CD8-positive, alpha-beta memory T cell (primary cell): ENCODE results near the gene POLK. TPM values are rescaled to one million over a fixed set of nuclear protein-coding genes. Genes with fewer than 3 reads are reported as not detected.
"Not testable (repeated sequence)": the region's sequence is repeated elsewhere in the genome, so short reads cannot be mapped to it uniquely, and the experiment has no call there.

Experiments used
- CTCF ChIA-PET: fragments of 350-600 bp; sonication (Branson Sonifier 250); formaldehyde crosslinking; loops from one replicate; lab custom pipeline; 2021; ENCODE audit warnings: antibody characterized with exemption; lab: Charles Lee
- POLR2A ChIA-PET: fragments of 350-600 bp; sonication (Branson Sonifier 250); formaldehyde crosslinking; loops from one replicate; lab custom pipeline; 2021; ENCODE audit warnings: antibody characterized with exemption; lab: Charles Lee
- DNase-seq, 5 donors: peaks; one replicate each; pipeline versions ENCODE4 v3.0.0 to v3.0.0-alpha.2; 2020 to 2022; ENCODE audit warnings: mixed read lengths in 1 of 5
- H3K27ac ChIP-seq: one replicate; pipeline ENCODE4 v1.7.0; 2013; ENCODE audit warnings: low read depth, mild to moderate bottlenecking, low read length, moderate library complexity
- H3K27me3 ChIP-seq: 2 replicates; pipeline ENCODE4 v1.7.0; 2013; ENCODE audit warnings: low read length, mild to moderate bottlenecking; ENCODE audit not compliant: insufficient read depth, poor library complexity, severe bottlenecking
- H3K36me3 ChIP-seq: 2 replicates; pipeline ENCODE4 v1.7.0; 2013; ENCODE audit warnings: mild to moderate bottlenecking, low read length, moderate library complexity; ENCODE audit not compliant: insufficient read depth
- H3K4me1 ChIP-seq: 2 replicates; pipeline ENCODE4 v1.7.0; 2013; ENCODE audit warnings: mild to moderate bottlenecking, low read length, moderate library complexity; ENCODE audit not compliant: insufficient read depth
- H3K4me3 ChIP-seq: 2 replicates; pipeline ENCODE4 v1.7.0; 2013; ENCODE audit warnings: mild to moderate bottlenecking, low read length
- H3K9me3 ChIP-seq: 2 replicates; pipeline ENCODE4 v1.7.0; 2013; ENCODE audit warnings: mild to moderate bottlenecking, low read length
- H3K27ac Mint-ChIP-seq, 8 donors: one replicate each; pipeline ENCODE4 v1.8.0; 2020 to 2021; ENCODE audit warnings: mixed read lengths in 8 of 8, mild to moderate bottlenecking in 6 of 8, inconsistent platforms in 3 of 8, moderate library complexity in 3 of 8
- H3K27me3 Mint-ChIP-seq, 2 donors: one replicate each; pipeline ENCODE4 v1.8.0; 2020 to 2021; ENCODE audit warnings: mixed read lengths in 2 of 2, mild to moderate bottlenecking in 1 of 2, moderate library complexity in 1 of 2
- H3K36me3 Mint-ChIP-seq, 3 donors: one replicate each; pipeline ENCODE4 v1.8.0; 2020 to 2021; ENCODE audit warnings: mixed read lengths in 3 of 3, inconsistent platforms in 1 of 3, mild to moderate bottlenecking in 1 of 3
- H3K4me1 Mint-ChIP-seq, 3 donors: one replicate each; pipeline ENCODE4 v1.8.0; 2020 to 2021; ENCODE audit warnings: mixed read lengths in 3 of 3, inconsistent platforms in 1 of 3, mild to moderate bottlenecking in 1 of 3
- H3K4me3 Mint-ChIP-seq, 7 donors: one replicate each; pipeline ENCODE4 v1.8.0; 2020 to 2021; ENCODE audit warnings: mixed read lengths in 7 of 7, mild to moderate bottlenecking in 6 of 7, moderate library complexity in 4 of 7, inconsistent platforms in 2 of 7
- H3K9me3 Mint-ChIP-seq, 5 donors: one replicate each; pipeline ENCODE4 v1.8.0; 2020 to 2022; ENCODE audit warnings: mixed read lengths in 5 of 5, mild to moderate bottlenecking in 3 of 5, moderate library complexity in 2 of 5, inconsistent platforms in 1 of 5
- polyA plus RNA-seq: library from polyadenylated mRNA; unstranded; fragments of 300-500 nt; fragmentation: Illumina TruSeq; gene quantifications from one replicate; pipeline ENCODE4 v1.2.3, GENCODE V29; 2021
- total RNA-seq, 2 experiments: library from RNA; stranded (reverse); gene quantifications; one replicate each; pipeline ENCODE4 v1.2.3, GENCODE V29; 2021

Gene POLK
- total and polyA plus RNA-seq, 3 experiments from 2014 or later = 19.4 to 36.9 (median 35.9) TPM

DNA sequence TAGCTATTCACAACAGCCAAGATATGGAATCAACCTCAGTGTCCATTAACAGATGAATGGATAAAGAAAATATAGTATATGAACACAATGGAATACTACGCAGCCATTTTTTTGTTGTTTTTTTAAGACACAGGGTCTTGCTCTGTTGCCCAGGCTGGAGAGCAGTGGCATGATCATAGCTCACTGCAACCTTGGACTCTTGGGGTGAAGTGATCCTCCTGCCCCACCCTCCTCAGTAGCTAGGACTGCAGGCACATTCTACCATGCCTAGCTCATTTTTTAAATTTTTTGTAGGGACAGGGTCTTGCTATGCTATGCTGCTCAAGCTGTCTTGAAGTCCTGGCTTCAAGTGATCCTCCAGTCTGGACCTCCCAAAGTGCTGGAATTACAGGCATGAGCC is 38.7 kb upstream of the POLK start:
- Histone ChIP-seq H3K4me3 (no peak overlapping the region), H3K36me3 (no peaks in the 10 kb centered on the region), H3K4me1 (no peaks in the 10 kb centered on the region), H3K27ac (no peak overlapping the region), H3K9me3 (peaks cover 7% of the 10 kb centered on the region), H3K27me3 (no peaks in the 10 kb centered on the region)
- H3K27ac Mint-ChIP-seq = peak overlapping the region in 1 of 8 donors; percentile 12
- no peak overlapping the region for H3K4me3 Mint-ChIP-seq
- H3K36me3 Mint-ChIP-seq = peaks cover 20 to 49% (median 41%) of the 10 kb centered on the region in 3 donors
- POLR2A ChIA-PET = no interaction called here
- H3K27me3 Mint-ChIP-seq = no peaks in the 10 kb centered on the region
- H3K4me1 Mint-ChIP-seq = peaks cover 17 to 58% (median 43%) of the 10 kb centered on the region in 3 donors
- DNase-seq = no peak
- peaks cover 21 to 33% (median 25%) of the 10 kb centered on the region in 5 donors for H3K9me3 Mint-ChIP-seq
- CTCF ChIA-PET = no interaction called here

DNA sequence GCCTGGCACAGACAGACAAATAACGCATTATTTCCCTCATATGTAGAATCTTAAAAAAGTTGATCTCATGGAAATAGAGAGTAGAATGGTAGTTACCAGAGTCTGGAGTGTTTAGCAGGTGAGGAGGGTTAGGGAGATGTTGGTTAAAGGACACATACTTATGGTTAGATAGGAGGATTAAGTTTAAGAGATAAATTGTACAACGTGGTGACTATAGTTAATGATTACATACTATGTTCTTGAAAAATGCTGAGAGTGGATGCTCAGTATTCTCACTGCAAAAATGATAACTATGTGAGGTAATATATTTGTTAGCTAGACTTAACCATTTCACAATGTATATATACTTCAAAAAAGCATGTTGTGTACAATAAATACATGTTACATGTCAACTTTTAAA is 38.2 kb upstream of the POLK start:
- ChIA-PET CTCF (no interaction called here), POLR2A (no interaction called here)
- H3K27ac ChIP-seq = no peak overlapping the region
- H3K4me3 ChIP-seq = no peak overlapping the region
- Mint-ChIP-seq H3K4me3 (no peak overlapping the region), H3K27me3 (no peaks in the 10 kb centered on the region), H3K4me1 (peaks cover 17 to 60% (median 45%) of the 10 kb centered on the region in 3 donors), H3K9me3 (peaks cover 19 to 28% (median 24%) of the 10 kb centered on the region in 5 donors), H3K27ac (peak overlapping the region in 1 of 8 donors; percentile 12), H3K36me3 (peaks cover 20 to 44% (median 38%) of the 10 kb centered on the region in 3 donors)
- H3K4me1 ChIP-seq = no peaks in the 10 kb centered on the region
- H3K36me3 ChIP-seq = no peaks in the 10 kb centered on the region
- DNase-seq = no peak
- no peaks in the 10 kb centered on the region for H3K27me3 ChIP-seq
- H3K9me3 ChIP-seq = peaks cover 4% of the 10 kb centered on the region

DNA sequence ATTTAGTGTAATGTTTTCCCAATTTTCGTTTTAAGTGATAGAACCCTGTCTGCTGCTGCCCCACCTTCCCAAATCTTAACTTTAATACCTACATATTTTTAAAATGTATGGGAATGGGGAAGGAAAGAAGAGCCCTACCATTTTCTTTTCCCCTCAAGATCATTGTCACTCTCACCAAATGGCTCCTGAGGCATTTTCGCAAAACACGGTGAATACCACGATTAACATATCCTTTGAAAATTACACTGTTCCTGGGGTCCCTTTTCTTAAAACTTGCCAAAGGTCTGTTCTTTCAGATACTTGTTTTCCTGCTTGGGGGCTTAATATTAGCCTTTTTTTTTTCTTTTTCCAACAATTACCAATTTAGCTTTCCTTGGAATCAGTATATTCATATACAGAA is 36.3 kb upstream of the POLK start:
- H3K9me3 Mint-ChIP-seq = peaks cover 4 to 11% (median 7%) of the 10 kb centered on the region in 5 donors
- H3K27me3 Mint-ChIP-seq = no peaks in the 10 kb centered on the region
- peak overlapping the region in 2 of 8 donors; percentile 35 to 39 for H3K27ac Mint-ChIP-seq
- no peak overlapping the region for H3K4me3 ChIP-seq
- ChIA-PET CTCF (no interaction called here), POLR2A (no interaction called here)
- H3K36me3 ChIP-seq = no peaks in the 10 kb centered on the region
- no peaks in the 10 kb centered on the region for H3K27me3 ChIP-seq
- H3K4me1 ChIP-seq = no peaks in the 10 kb centered on the region
- H3K9me3 ChIP-seq = no peaks in the 10 kb centered on the region
- H3K4me1 Mint-ChIP-seq = peaks cover 17 to 70% (median 61%) of the 10 kb centered on the region in 3 donors
- H3K27ac ChIP-seq = no peak overlapping the region
- DNase-seq = no peak
- H3K36me3 Mint-ChIP-seq = peaks cover 14 to 34% (median 27%) of the 10 kb centered on the region in 3 donors
- no peak overlapping the region for H3K4me3 Mint-ChIP-seq

DNA sequence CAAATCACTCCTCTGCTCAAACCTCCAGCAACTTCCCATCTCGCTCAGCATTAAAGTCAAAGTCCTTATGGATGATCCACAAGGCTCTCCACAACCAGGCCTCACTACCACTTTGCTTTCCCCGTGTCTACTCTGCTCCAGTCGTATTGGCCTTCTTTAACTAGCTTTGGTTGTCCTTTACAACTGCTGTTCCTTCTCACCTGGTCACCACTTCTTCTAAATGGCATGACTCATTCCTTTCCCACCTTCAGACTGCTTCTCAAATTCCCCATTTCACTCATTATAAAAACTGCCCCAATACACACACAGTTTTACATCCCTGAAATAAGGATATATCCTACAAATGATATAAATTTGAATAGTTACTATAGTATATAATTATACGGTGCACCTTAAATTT is 30.7 kb upstream of the POLK start:
- Mint-ChIP-seq H3K9me3 (peaks cover 2 to 22% (median 16%) of the 10 kb centered on the region in 5 donors), H3K4me3 (no peak overlapping the region), H3K27ac (peak overlapping the region in 1 of 8 donors; percentile 8), H3K36me3 (peaks cover 5 to 38% (median 25%) of the 10 kb centered on the region in 3 donors), H3K27me3 (peaks cover 0 to 3% of the 10 kb centered on the region in 2 donors), H3K4me1 (peaks cover 40 to 76% (median 74%) of the 10 kb centered on the region in 3 donors)
- Histone ChIP-seq H3K9me3 (no peaks in the 10 kb centered on the region), H3K4me3 (no peak overlapping the region), H3K36me3 (no peaks in the 10 kb centered on the region), H3K27me3 (no peaks in the 10 kb centered on the region), H3K4me1 (no peaks in the 10 kb centered on the region), H3K27ac (no peak overlapping the region)
- DNase-seq = no peak
- ChIA-PET CTCF (no interaction called here), POLR2A (no interaction called here)

DNA sequence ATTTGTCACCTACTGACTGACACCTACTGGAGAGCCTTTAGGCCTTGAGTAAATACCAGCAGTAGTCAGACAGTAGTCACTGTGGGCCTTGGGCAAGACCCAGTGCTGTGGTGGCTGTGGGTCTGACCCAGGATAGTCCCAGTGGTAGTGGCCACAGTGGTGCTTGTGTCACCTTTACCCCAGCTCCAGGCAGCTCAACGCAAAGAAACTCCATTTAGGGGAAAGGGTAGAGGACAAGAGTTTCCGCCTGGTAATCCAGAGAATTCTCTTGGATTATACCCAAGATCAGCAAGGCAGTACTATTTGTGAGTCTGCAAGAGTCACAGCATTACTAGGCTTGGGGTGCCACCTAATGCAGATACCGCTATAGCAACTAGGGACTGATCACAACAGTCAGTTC is 29.2 kb upstream of the POLK start:
- peaks cover 12 to 41% (median 40%) of the 10 kb centered on the region in 3 donors for H3K36me3 Mint-ChIP-seq
- H3K27ac ChIP-seq = no peak overlapping the region
- peaks cover 0 to 3% of the 10 kb centered on the region in 2 donors for H3K27me3 Mint-ChIP-seq
- H3K4me1 Mint-ChIP-seq = peaks cover 47 to 78% (median 76%) of the 10 kb centered on the region in 3 donors
- POLR2A ChIA-PET = no interaction called here
- no peak overlapping the region for H3K27ac Mint-ChIP-seq
- H3K9me3 ChIP-seq = no peaks in the 10 kb centered on the region
- H3K36me3 ChIP-seq = no peaks in the 10 kb centered on the region
- peaks cover 9 to 34% (median 27%) of the 10 kb centered on the region in 5 donors for H3K9me3 Mint-ChIP-seq
- H3K27me3 ChIP-seq = no peaks in the 10 kb centered on the region
- H3K4me1 ChIP-seq = no peaks in the 10 kb centered on the region
- DNase-seq = no peak
- H3K4me3 ChIP-seq = no peak overlapping the region
- CTCF ChIA-PET = no interaction called here
- no peak overlapping the region for H3K4me3 Mint-ChIP-seq

DNA sequence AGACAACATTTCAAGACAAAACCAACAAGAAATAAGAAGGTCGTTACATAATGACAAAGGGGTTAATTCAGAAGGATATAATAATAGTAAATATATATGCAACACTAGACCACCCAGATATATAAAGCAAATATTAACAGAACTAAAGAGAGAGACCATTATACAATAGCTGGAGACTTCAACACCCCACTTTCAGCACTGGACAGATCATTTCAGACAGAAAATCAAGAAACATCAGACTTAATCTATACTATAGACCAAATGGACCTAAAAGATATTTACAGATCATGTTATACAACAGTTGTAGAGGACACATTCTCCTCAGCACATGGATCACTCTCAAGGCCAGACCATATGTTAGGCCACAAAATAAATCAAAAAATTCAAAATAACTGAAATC is 27.1 kb upstream of the POLK start:
- no peak overlapping the region for H3K4me3 Mint-ChIP-seq
- peaks cover 56 to 77% (median 72%) of the 10 kb centered on the region in 3 donors for H3K4me1 Mint-ChIP-seq
- Histone ChIP-seq H3K4me3 (no peak overlapping the region), H3K27me3 (no peaks in the 10 kb centered on the region), H3K27ac (no peak overlapping the region), H3K4me1 (no peaks in the 10 kb centered on the region), H3K9me3 (no peaks in the 10 kb centered on the region), H3K36me3 (no peaks in the 10 kb centered on the region)
- ChIA-PET CTCF (no interaction called here), POLR2A (no interaction called here)
- H3K36me3 Mint-ChIP-seq = peaks cover 13 to 55% (median 43%) of the 10 kb centered on the region in 3 donors
- H3K27me3 Mint-ChIP-seq = peaks cover 0 to 3% of the 10 kb centered on the region in 2 donors
- H3K9me3 Mint-ChIP-seq = peaks cover 10 to 42% (median 30%) of the 10 kb centered on the region in 5 donors
- DNase-seq = no peak
- H3K27ac Mint-ChIP-seq = no peak overlapping the region

DNA sequence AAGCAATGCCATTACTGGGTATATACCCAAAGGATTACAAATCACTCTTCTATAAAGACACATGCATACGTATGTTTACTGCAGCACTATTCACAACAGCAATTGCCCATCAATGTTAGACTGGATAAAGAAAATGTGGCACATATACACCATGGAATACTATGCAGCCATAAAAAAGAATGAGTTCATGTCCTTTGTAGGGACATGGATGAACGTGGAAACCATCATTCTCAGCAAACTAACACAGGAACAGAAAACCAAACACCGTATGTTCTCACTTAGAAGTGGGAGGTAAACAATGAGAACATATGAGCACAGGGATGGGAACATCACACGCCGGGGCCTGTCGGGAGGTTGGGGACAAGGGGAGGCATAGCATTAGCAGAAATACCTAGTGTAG is 21.8 kb upstream of the POLK start:
- H3K27ac ChIP-seq, DNase-seq, H3K4me3 ChIP-seq, H3K9me3 ChIP-seq, CTCF ChIA-PET, H3K27me3 ChIP-seq, POLR2A ChIA-PET, H3K27ac Mint-ChIP-seq, H3K4me1 ChIP-seq, H3K4me3 Mint-ChIP-seq, H3K27me3 Mint-ChIP-seq, H3K36me3 ChIP-seq: not testable (repeated sequence)
- peaks cover 10 to 30% (median 25%) of the 10 kb centered on the region in 5 donors for H3K9me3 Mint-ChIP-seq
- H3K4me1 Mint-ChIP-seq = peaks cover 38 to 50% (median 41%) of the 10 kb centered on the region in 3 donors
- peaks cover 33 to 59% (median 55%) of the 10 kb centered on the region in 3 donors for H3K36me3 Mint-ChIP-seq

DNA sequence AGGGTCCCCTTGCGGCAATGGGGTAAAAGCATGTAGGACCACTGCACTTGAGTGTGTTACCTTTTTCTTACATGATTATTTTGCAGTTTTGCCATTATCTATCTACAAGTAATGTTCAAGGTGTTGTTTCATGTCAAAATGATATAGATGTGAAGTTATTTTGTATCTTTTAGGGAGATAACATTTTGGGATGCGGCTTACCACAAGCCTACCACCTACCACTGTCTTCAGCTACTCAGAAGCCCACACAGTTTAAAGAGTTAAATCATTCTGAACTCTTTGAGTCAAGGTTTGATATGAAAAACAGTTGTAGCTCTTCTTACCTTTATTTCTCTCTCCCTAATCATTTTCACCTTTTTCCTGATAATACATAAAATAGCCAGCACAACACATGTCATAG is 20.1 kb upstream of the POLK start:
- Mint-ChIP-seq H3K4me3 (no peak overlapping the region), H3K9me3 (peaks cover 4 to 16% (median 11%) of the 10 kb centered on the region in 5 donors), H3K36me3 (peaks cover 27 to 56% (median 43%) of the 10 kb centered on the region in 3 donors), H3K27ac (peak overlapping the region in 1 of 8 donors; percentile 77), H3K4me1 (peaks cover 28 to 37% (median 30%) of the 10 kb centered on the region in 3 donors), H3K27me3 (no peaks in the 10 kb centered on the region)
- no peaks in the 10 kb centered on the region for H3K27me3 ChIP-seq
- DNase-seq = no peak
- POLR2A ChIA-PET = no interaction called here
- no peak overlapping the region for H3K27ac ChIP-seq
- H3K36me3 ChIP-seq = peaks cover 6% of the 10 kb centered on the region
- H3K9me3 ChIP-seq = no peaks in the 10 kb centered on the region
- CTCF ChIA-PET = interaction anchor here (1.2 kb wide), 1 partner anchor 34 kb away, joined by 3 read pairs; no protein-coding TSS in a partner anchor
- H3K4me1 ChIP-seq = no peaks in the 10 kb centered on the region
- no peak overlapping the region for H3K4me3 ChIP-seq
